GM21381 (cell line): ENCODE results near the gene MRGPRF.

ENCODE experiments used
- ATAC-seq: cut with Tn5 transposase; IDR thresholded peaks from one replicate; pipeline ENCODE4 v1.9.1; 2021; ENCODE audit warnings: mild to moderate bottlenecking, moderate library complexity; ENCODE audit not compliant: unreplicated experiment

Gene MRGPRF

GRCh38 chr11:69013009-69013951 lies at the start of gene MRGPRF:
Gene MRGPRF (minus strand): TSS chr11:69013246. CDS start chr11:69009901, 3,345 bp downstream.
- no peak for ATAC-seq

- ATAC-seq, result no peak
Measured at GRCh38 chr11:69062169-69062855, 49.3 kb upstream of the MRGPRF start.

GRCh38 chr11:69061713-69062053 lies 48.6 kb upstream of the MRGPRF start:
- no peak for ATAC-seq

- ATAC-seq, result no peak
Measured at GRCh38 chr11:69060806-69061712, 48.0 kb upstream of the MRGPRF start.

GRCh38 chr11:69059985-69060384 lies 46.9 kb upstream of the MRGPRF start:
- ATAC-seq, result no peak

- no peak for ATAC-seq
Measured at GRCh38 chr11:69059429-69059828, 46.4 kb upstream of the MRGPRF start.

- no peak for ATAC-seq
Measured at GRCh38 chr11:69058511-69059270, 45.6 kb upstream of the MRGPRF start.

GRCh38 chr11:69057801-69058200 lies 44.8 kb upstream of the MRGPRF start:
- no peak for ATAC-seq

GRCh38 chr11:69057236-69057635 lies 44.2 kb upstream of the MRGPRF start:
- no peak for ATAC-seq

- peak; percentile 74 for ATAC-seq
Measured at GRCh38 chr11:69055598-69056516, 42.8 kb upstream of the MRGPRF start.

GRCh38 chr11:69055212-69055586 lies 42.2 kb upstream of the MRGPRF start:
- no peak for ATAC-seq

- ATAC-seq, result no peak
Measured at GRCh38 chr11:69054397-69055211, 41.6 kb upstream of the MRGPRF start.

- ATAC-seq, result no peak
Measured at GRCh38 chr11:69053546-69054396, 40.7 kb upstream of the MRGPRF start.

GRCh38 chr11:69053169-69053477 lies 40.1 kb upstream of the MRGPRF start:
- no peak for ATAC-seq

GRCh38 chr11:69052343-69053168 lies 39.5 kb upstream of the MRGPRF start:
- no peak for ATAC-seq

GRCh38 chr11:69051381-69052342 lies 38.6 kb upstream of the MRGPRF start:
- ATAC-seq, result no peak
